ENCODE measurements around the gene HIVEP3. TPM values are rescaled to one million over a fixed set of nuclear protein-coding genes. Genes with fewer than 3 reads are reported as not detected.

Gene HIVEP3
- total and polyA plus RNA-seq, 2 experiments from 2014 or later = 0.57 to 5.9 TPM

GRCh38 chr1:41707793-41708192, 210.9 kb downstream of the HIVEP3 start:
- TF ChIP-seq EZH2 (IDR thresholded peaks at IDR 0.05; ENCODE audit: borderline replicate concordance) = no peak
- TF ChIP-seq CTCF (IDR thresholded peaks at IDR 0.05; ENCODE audit: poor library complexity) = no peak
- no peak for TF ChIP-seq EZH2phosphoT487 (IDR thresholded peaks at IDR 0.05; ENCODE audit: low read depth, severe bottlenecking, unreplicated experiment)
- no peaks in the 10 kb centered on the region for H3K27me3 ChIP-seq

GRCh38 chr1:41705798-41706197, 212.9 kb downstream of the HIVEP3 start:
- 100% methylated on average over 1 of the region's 1 CpG for WGBS (ENCODE audit: low lambda C conversion rate, missing lambda C conversion rate)
- H3K79me2 ChIP-seq = no peaks in the 10 kb centered on the region
- TF ChIP-seq CTCF (IDR thresholded peaks at IDR 0.05; ENCODE audit: poor library complexity) (no peak), EZH2phosphoT487 (IDR thresholded peaks at IDR 0.05; ENCODE audit: low read depth, severe bottlenecking, unreplicated experiment) (no peak), EZH2 (IDR thresholded peaks at IDR 0.05; ENCODE audit: borderline replicate concordance) (no peak)

More at GRCh38 chr1:41707793-41708192, 210.9 kb downstream of the HIVEP3 start:
- H3K27ac ChIP-seq = no peak overlapping the region
- H3K79me2 ChIP-seq = no peaks in the 10 kb centered on the region
- no peak overlapping the region for H3K4me2 ChIP-seq
- no peaks in the 10 kb centered on the region for H3K9me2 ChIP-seq (replicated peaks; ENCODE audit: insufficient read depth)
- H2AFZ ChIP-seq = no peak overlapping the region
- H3K9me3 ChIP-seq (ENCODE audit: low read depth) = no peaks in the 10 kb centered on the region
- H3K4me1 ChIP-seq (ENCODE audit: insufficient read depth) = no peaks in the 10 kb centered on the region
- no peak for DNase-seq (ENCODE audit: low spot score)
- no peak overlapping the region for H3K4me3 ChIP-seq
- no peaks in the 10 kb centered on the region for H3K36me3 ChIP-seq (replicated peaks; ENCODE audit: insufficient read depth, low read depth)
- H4K20me1 ChIP-seq (ENCODE audit: insufficient read depth, poor library complexity, severe bottlenecking) = no peaks in the 10 kb centered on the region
- 90% methylated on average over 4 of the region's 4 CpGs for WGBS (ENCODE audit: low lambda C conversion rate, missing lambda C conversion rate)

GRCh38 chr1:41704196-41704595, 214.5 kb downstream of the HIVEP3 start:
- no peak overlapping the region for H3K4me2 ChIP-seq
- no peak overlapping the region for H2AFZ ChIP-seq
- H3K4me3 ChIP-seq = no peak overlapping the region
- H4K20me1 ChIP-seq (ENCODE audit: insufficient read depth, poor library complexity, severe bottlenecking) = no peaks in the 10 kb centered on the region
- no peak for TF ChIP-seq EZH2 (IDR thresholded peaks at IDR 0.05; ENCODE audit: borderline replicate concordance)
- TF ChIP-seq EZH2phosphoT487 (IDR thresholded peaks at IDR 0.05; ENCODE audit: low read depth, severe bottlenecking, unreplicated experiment) = no peak
- TF ChIP-seq CTCF (IDR thresholded peaks at IDR 0.05; ENCODE audit: poor library complexity) = no peak
- no peaks in the 10 kb centered on the region for H3K36me3 ChIP-seq (replicated peaks; ENCODE audit: insufficient read depth, low read depth)
- H3K27me3 ChIP-seq = no peaks in the 10 kb centered on the region
- H3K27ac ChIP-seq = no peak overlapping the region
- no peaks in the 10 kb centered on the region for H3K9me3 ChIP-seq (ENCODE audit: low read depth)
- DNase-seq (ENCODE audit: low spot score) = no peak
- no peaks in the 10 kb centered on the region for H3K9me2 ChIP-seq (replicated peaks; ENCODE audit: insufficient read depth)
- H3K4me1 ChIP-seq (ENCODE audit: insufficient read depth) = no peaks in the 10 kb centered on the region
- no peaks in the 10 kb centered on the region for H3K79me2 ChIP-seq
- WGBS (ENCODE audit: low lambda C conversion rate, missing lambda C conversion rate) = 91% methylated on average over 4 of the region's 4 CpGs

More at GRCh38 chr1:41705798-41706197, 212.9 kb downstream of the HIVEP3 start:
- no peak for DNase-seq (ENCODE audit: low spot score)
- no peaks in the 10 kb centered on the region for H3K9me3 ChIP-seq (ENCODE audit: low read depth)
- no peak overlapping the region for H2AFZ ChIP-seq
- H3K4me1 ChIP-seq (ENCODE audit: insufficient read depth) = no peaks in the 10 kb centered on the region
- no peaks in the 10 kb centered on the region for H3K27me3 ChIP-seq
- H3K9me2 ChIP-seq (replicated peaks; ENCODE audit: insufficient read depth) = no peaks in the 10 kb centered on the region
- no peak overlapping the region for H3K4me2 ChIP-seq
- H4K20me1 ChIP-seq (ENCODE audit: insufficient read depth, poor library complexity, severe bottlenecking) = no peaks in the 10 kb centered on the region
- no peaks in the 10 kb centered on the region for H3K36me3 ChIP-seq (replicated peaks; ENCODE audit: insufficient read depth, low read depth)
- H3K27ac ChIP-seq = no peak overlapping the region
- H3K4me3 ChIP-seq = no peak overlapping the region

GRCh38 chr1:41702771-41703170, 216.0 kb downstream of the HIVEP3 start:
- Histone ChIP-seq H3K9me3 (ENCODE audit: low read depth) (no peaks in the 10 kb centered on the region), H3K9me2 (replicated peaks; ENCODE audit: insufficient read depth) (no peaks in the 10 kb centered on the region), H4K20me1 (ENCODE audit: insufficient read depth, poor library complexity, severe bottlenecking) (no peaks in the 10 kb centered on the region), H3K4me2 (no peak overlapping the region), H3K27ac (no peak overlapping the region), H3K27me3 (no peaks in the 10 kb centered on the region), H3K4me1 (ENCODE audit: insufficient read depth) (no peaks in the 10 kb centered on the region), H3K79me2 (no peaks in the 10 kb centered on the region), H3K36me3 (replicated peaks; ENCODE audit: insufficient read depth, low read depth) (no peaks in the 10 kb centered on the region), H2AFZ (no peak overlapping the region), H3K4me3 (no peak overlapping the region)
- 71% methylated on average over 4 of the region's 4 CpGs for WGBS (ENCODE audit: low lambda C conversion rate, missing lambda C conversion rate)
- TF ChIP-seq EZH2phosphoT487 (IDR thresholded peaks at IDR 0.05; ENCODE audit: low read depth, severe bottlenecking, unreplicated experiment) (no peak), CTCF (IDR thresholded peaks at IDR 0.05; ENCODE audit: poor library complexity) (no peak), EZH2 (IDR thresholded peaks at IDR 0.05; ENCODE audit: borderline replicate concordance) (no peak)
- no peak for DNase-seq (ENCODE audit: low spot score)
